ENCODE results near the gene MYL9. TPM values are rescaled to one million over a fixed set of nuclear protein-coding genes. Genes with fewer than 3 reads are reported as not detected.

MYL9 gene
- polyA plus RNA-seq, 1 donor (not counting 4 experiments of a cell fraction or from before 2014, with no cell fraction given) = 1.7 TPM

DNA sequence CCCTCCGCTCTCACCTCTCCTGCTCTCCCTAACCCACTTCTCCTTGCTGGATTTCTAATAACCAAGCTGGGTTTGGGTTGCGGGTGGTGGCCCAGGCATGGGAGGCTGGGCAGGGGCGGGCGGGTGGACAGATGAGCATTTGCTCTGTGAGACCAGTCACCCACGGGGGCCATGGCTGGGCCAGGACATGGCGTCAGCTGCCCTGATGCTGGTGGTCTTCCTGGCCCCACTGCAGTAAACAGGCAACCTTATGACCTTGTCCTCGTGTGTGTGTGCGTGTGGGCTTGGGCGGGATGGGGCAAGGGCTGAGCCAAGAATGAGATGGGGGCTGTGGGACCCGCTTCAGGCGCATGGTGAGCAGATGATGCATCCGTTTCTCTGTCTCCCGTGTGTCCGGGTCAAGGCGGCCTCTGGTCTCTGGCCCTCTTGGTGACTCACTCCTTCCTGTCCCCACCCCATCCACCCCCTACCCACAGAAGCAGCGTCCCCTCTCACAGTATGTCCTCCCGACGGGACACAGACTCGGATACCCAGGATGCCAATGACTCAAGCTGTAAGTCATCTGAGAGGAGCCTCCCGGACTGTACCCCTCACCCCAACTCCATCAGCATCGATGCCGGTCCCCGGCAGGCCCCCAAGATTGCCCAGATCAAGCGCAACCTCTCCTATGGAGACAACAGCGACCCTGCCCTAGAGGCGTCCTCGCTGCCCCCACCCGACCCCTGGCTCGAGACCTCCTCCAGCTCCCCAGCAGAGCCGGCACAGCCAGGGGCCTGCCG, 41.4 kb upstream of the MYL9 start:
- H3K4me1 ChIP-seq (ENCODE audit: control insufficient read depth, extremely low read depth, insufficient read depth, low read length) = no peaks in the 10 kb centered on the region
- DNase-seq (ENCODE audit: low read depth, low spot score) = no peak
- no peak overlapping the region for H3K4me2 ChIP-seq (ENCODE audit: control insufficient read depth, extremely low read depth, insufficient read depth, low read depth, low read length)
- peaks cover 10% of the 10 kb centered on the region for H3K79me2 ChIP-seq (ENCODE audit: control insufficient read depth, insufficient read depth, low read length)
- no peaks in the 10 kb centered on the region for H4K20me1 ChIP-seq (ENCODE audit: control insufficient read depth, extremely low read depth, insufficient read depth, low read length)
- no peaks in the 10 kb centered on the region for H3K9me1 ChIP-seq (ENCODE audit: control insufficient read depth, extremely low read depth, insufficient read depth, low read length)
- dilution Hi-C loops (cut with MboI; ENCODE audit: extremely low pct_ligation_motif_present, low sequenced_read_pairs) = no loop called here
- no peak overlapping the region for H3K9ac ChIP-seq (ENCODE audit: control insufficient read depth, extremely low read depth, insufficient read depth, low read length)
- no peaks in the 10 kb centered on the region for H3K27me3 ChIP-seq (ENCODE audit: control insufficient read depth, extremely low read depth, insufficient read depth, low read length)
- H3K4me3 ChIP-seq (ENCODE audit: control insufficient read depth in 2 of 3, extremely low read depth in 1 of 3, insufficient read depth in 2 of 3, low read depth in 1 of 3, low read length in 3 of 3) = no peak overlapping the region
- no peak overlapping the region for H3K27ac ChIP-seq (ENCODE audit: control insufficient read depth, insufficient read depth, low read length)
- no peaks in the 10 kb centered on the region for H3K9me3 ChIP-seq (ENCODE audit: control insufficient read depth, low read depth, low read length)
- TF ChIP-seq EZH2 (IDR thresholded peaks at IDR 0.05; ENCODE audit: low read length) = no peak
- TF ChIP-seq, protein P1, sequence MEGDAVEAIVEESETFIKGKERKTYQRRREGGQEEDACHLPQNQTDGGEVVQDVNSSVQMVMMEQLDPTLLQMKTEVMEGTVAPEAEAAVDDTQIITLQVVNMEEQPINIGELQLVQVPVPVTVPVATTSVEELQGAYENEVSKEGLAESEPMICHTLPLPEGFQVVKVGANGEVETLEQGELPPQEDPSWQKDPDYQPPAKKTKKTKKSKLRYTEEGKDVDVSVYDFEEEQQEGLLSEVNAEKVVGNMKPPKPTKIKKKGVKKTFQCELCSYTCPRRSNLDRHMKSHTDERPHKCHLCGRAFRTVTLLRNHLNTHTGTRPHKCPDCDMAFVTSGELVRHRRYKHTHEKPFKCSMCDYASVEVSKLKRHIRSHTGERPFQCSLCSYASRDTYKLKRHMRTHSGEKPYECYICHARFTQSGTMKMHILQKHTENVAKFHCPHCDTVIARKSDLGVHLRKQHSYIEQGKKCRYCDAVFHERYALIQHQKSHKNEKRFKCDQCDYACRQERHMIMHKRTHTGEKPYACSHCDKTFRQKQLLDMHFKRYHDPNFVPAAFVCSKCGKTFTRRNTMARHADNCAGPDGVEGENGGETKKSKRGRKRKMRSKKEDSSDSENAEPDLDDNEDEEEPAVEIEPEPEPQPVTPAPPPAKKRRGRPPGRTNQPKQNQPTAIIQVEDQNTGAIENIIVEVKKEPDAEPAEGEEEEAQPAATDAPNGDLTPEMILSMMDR (optimal IDR thresholded peaks at IDR 0.05 in 1 of 3, IDR thresholded peaks at IDR 0.05 in 1 of 3, conservative IDR thresholded peaks at IDR 0.05 in 1 of 3; ENCODE audit: extremely low read depth in 1 of 3, insufficient read depth in 2 of 3, low read length in 3 of 3) = no peak
- no peak overlapping the region for H2AFZ ChIP-seq (ENCODE audit: control insufficient read depth, low read length)
- peaks cover 32 to 46% of the 10 kb centered on the region in 2 experiments for H3K36me3 ChIP-seq (ENCODE audit: control insufficient read depth in 2 of 2, extremely low read depth in 1 of 2, insufficient read depth in 2 of 2, low read length in 2 of 2)
- FAIRE-seq = no peak

DNA sequence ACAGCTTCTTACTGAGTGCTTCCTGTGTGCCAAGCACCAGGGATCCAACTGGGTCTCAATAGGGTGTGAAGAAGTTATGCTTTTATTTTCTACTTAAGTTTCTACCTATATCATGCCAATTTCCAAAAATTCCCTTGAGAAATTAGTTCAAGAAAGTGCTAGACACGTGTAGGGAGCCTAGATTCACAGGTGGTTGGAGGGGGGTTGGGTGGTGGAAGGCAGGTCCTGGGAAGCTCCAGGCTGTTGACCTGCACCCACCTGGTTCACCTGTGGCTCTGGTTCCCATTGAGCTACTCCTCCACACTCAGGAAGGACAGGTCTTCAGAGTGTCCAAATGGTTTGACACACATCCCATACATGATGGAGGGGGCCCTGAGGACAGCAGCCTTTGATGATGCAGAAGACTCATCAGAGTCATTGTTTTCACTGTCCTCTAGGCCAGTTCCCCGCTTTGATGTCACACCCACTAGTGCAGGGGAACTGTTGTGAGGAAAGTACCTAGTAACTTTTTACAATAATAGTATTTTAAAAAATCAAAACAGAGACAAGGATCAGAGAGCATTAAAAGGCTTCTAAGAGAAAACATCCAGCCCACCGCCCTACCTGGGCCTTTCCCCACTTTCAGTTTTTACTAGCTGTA, 39.8 kb upstream of the MYL9 start:
- DNase-seq (ENCODE audit: low read depth, low spot score) = no peak

More for the DNA sequence above, 39.8 kb upstream of the MYL9 start:
- Histone ChIP-seq H3K9me3 (ENCODE audit: control insufficient read depth, low read depth, low read length) (no peaks in the 10 kb centered on the region), H4K20me1 (ENCODE audit: control insufficient read depth, extremely low read depth, insufficient read depth, low read length) (no peaks in the 10 kb centered on the region), H2AFZ (ENCODE audit: control insufficient read depth, low read length) (no peak overlapping the region), H3K4me2 (ENCODE audit: control insufficient read depth, extremely low read depth, insufficient read depth, low read depth, low read length) (no peak overlapping the region), H3K36me3 (ENCODE audit: control insufficient read depth in 2 of 2, extremely low read depth in 1 of 2, insufficient read depth in 2 of 2, low read length in 2 of 2) (peaks cover 30 to 43% of the 10 kb centered on the region in 2 experiments), H3K79me2 (ENCODE audit: control insufficient read depth, insufficient read depth, low read length) (no peaks in the 10 kb centered on the region), H3K4me3 (ENCODE audit: control insufficient read depth in 2 of 3, extremely low read depth in 1 of 3, insufficient read depth in 2 of 3, low read depth in 1 of 3, low read length in 3 of 3) (no peak overlapping the region), H3K9ac (ENCODE audit: control insufficient read depth, extremely low read depth, insufficient read depth, low read length) (no peak overlapping the region), H3K27me3 (ENCODE audit: control insufficient read depth, extremely low read depth, insufficient read depth, low read length) (no peaks in the 10 kb centered on the region), H3K27ac (ENCODE audit: control insufficient read depth, insufficient read depth, low read length) (no peak overlapping the region), H3K4me1 (ENCODE audit: control insufficient read depth, extremely low read depth, insufficient read depth, low read length) (no peaks in the 10 kb centered on the region), H3K9me1 (ENCODE audit: control insufficient read depth, extremely low read depth, insufficient read depth, low read length) (no peaks in the 10 kb centered on the region)
- dilution Hi-C loops (cut with MboI; ENCODE audit: extremely low pct_ligation_motif_present, low sequenced_read_pairs) = no loop called here
- no peak for FAIRE-seq
- TF ChIP-seq EZH2 (IDR thresholded peaks at IDR 0.05; ENCODE audit: low read length) = no peak
- TF ChIP-seq, protein P1 (optimal IDR thresholded peaks at IDR 0.05 in 1 of 3, IDR thresholded peaks at IDR 0.05 in 1 of 3, conservative IDR thresholded peaks at IDR 0.05 in 1 of 3; ENCODE audit: extremely low read depth in 1 of 3, insufficient read depth in 2 of 3, low read length in 3 of 3) = no peak

All from keratinocyte (primary cell).